ENCODE measurements around the gene TMBIM1. TPM values are rescaled to one million over a fixed set of nuclear protein-coding genes. Genes with fewer than 3 reads are reported as not detected.

The TMBIM1 gene
- total and polyA plus RNA-seq, 2 donors (not counting 3 experiments of a cell fraction or from before 2014, with no cell fraction given): 141 to 229 TPM

DNA sequence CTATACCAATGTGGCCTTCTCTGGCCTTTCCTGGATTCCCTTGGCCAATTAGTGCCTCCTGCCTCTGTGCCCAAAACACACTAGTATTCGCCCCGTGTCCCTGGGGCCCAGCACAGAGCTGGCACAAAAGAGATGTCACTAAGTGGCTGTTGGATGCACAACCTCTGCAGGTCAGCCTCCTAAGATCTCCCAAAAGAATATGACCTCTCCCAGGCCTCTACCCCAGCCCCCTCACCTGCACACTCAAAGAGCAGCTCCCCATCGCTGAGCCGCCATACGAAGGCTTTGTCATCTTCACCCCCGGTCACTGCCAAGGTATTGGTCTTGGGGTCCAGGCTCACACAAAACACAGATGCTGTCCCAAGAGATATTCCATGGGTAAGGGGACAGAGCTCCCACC lies 25.0 kb downstream of the TMBIM1 start:
- Histone ChIP-seq H3K9ac (replicated peaks; ENCODE audit: extremely low read depth, insufficient read depth, low read length) (no peak overlapping the region), H3K79me2 (ENCODE audit: control insufficient read depth, insufficient read depth, low read length) (peaks cover 7% of the 10 kb centered on the region), H3K36me3 (ENCODE audit: control insufficient read depth in 2 of 2, extremely low read depth in 1 of 2, insufficient read depth in 2 of 2, low read length in 2 of 2) (peaks cover 0 to 38% of the 10 kb centered on the region in 2 experiments), H3K4me3 (replicated peaks in 1 of 3; ENCODE audit: insufficient read depth in 1 of 3, low read depth in 1 of 3, low read length in 3 of 3) (no peak overlapping the region), H3K27me3 (ENCODE audit: control insufficient read depth in 2 of 2, insufficient read depth in 2 of 2, low read length in 2 of 2) (no peaks in the 10 kb centered on the region), H3K4me1 (ENCODE audit: control insufficient read depth, extremely low read depth, insufficient read depth, low read length) (peaks cover 19% of the 10 kb centered on the region), H3K27ac (ENCODE audit: insufficient read depth, low read depth, low read length) (no peak overlapping the region), H2AFZ (ENCODE audit: low read depth, low read length) (no peak overlapping the region), H3K9me3 (replicated peaks; ENCODE audit: control insufficient read depth, insufficient read depth, low read length) (no peaks in the 10 kb centered on the region), H4K20me1 (replicated peaks; ENCODE audit: control insufficient read depth, extremely low read depth, insufficient read depth, low read length) (no peaks in the 10 kb centered on the region), H3K4me2 (ENCODE audit: insufficient read depth, low read length) (no peak overlapping the region), H3K9me1 (replicated peaks; ENCODE audit: control insufficient read depth, extremely low read depth, insufficient read depth, low read length) (no peaks in the 10 kb centered on the region)
- ChIA-PET POLR2A (no interaction called here), CTCF (no interaction called here)
- DNase-seq (ENCODE audit: low read depth, low spot score) (no peak), FAIRE-seq (no peak)
- dilution Hi-C loops (cut with MboI; ENCODE audit: extremely low pct_ligation_motif_present, low sequenced_read_pairs) (no loop called here), intact Hi-C loops (cut with micrococcal nuclease) (no loop called here)
- TF ChIP-seq POLR2AphosphoS5 (IDR thresholded peaks at IDR 0.05; ENCODE audit: insufficient read depth, low read depth, low read length): no peak
- TF ChIP-seq POLR2A (IDR thresholded peaks at IDR 0.05; ENCODE audit: low read depth, low read length): no peak
- TF ChIP-seq, protein P1, sequence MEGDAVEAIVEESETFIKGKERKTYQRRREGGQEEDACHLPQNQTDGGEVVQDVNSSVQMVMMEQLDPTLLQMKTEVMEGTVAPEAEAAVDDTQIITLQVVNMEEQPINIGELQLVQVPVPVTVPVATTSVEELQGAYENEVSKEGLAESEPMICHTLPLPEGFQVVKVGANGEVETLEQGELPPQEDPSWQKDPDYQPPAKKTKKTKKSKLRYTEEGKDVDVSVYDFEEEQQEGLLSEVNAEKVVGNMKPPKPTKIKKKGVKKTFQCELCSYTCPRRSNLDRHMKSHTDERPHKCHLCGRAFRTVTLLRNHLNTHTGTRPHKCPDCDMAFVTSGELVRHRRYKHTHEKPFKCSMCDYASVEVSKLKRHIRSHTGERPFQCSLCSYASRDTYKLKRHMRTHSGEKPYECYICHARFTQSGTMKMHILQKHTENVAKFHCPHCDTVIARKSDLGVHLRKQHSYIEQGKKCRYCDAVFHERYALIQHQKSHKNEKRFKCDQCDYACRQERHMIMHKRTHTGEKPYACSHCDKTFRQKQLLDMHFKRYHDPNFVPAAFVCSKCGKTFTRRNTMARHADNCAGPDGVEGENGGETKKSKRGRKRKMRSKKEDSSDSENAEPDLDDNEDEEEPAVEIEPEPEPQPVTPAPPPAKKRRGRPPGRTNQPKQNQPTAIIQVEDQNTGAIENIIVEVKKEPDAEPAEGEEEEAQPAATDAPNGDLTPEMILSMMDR (IDR thresholded peaks at IDR 0.05; ENCODE audit: extremely low read depth in 1 of 2, insufficient read depth in 1 of 2, low read depth in 1 of 2, low read length in 2 of 2): no peak
- TF ChIP-seq EZH2 (IDR thresholded peaks at IDR 0.05; ENCODE audit: borderline replicate concordance, low read depth, low read length, severe bottlenecking): no peak
- no peak for TF ChIP-seq JUN (IDR thresholded peaks at IDR 0.05; ENCODE audit: borderline replicate concordance, insufficient read depth, insufficient read length, low read depth)
- TF ChIP-seq MYC (IDR thresholded peaks at IDR 0.05; ENCODE audit: low read depth, low read length): no peak
- no peak for TF ChIP-seq FOS (IDR thresholded peaks at IDR 0.05; ENCODE audit: borderline replicate concordance, insufficient read depth, low read length)
- TF ChIP-seq, protein P2, sequence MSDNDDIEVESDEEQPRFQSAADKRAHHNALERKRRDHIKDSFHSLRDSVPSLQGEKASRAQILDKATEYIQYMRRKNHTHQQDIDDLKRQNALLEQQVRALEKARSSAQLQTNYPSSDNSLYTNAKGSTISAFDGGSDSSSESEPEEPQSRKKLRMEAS (IDR thresholded peaks at IDR 0.05; ENCODE audit: insufficient read depth, insufficient read length): no peak
- TF ChIP-seq GATA2 (IDR thresholded peaks at IDR 0.05; ENCODE audit: insufficient read depth, insufficient read length, low read depth, low read length): no peak
- no TSS peak for BruUV-seq (replicated peaks)
